Gastrocnemius medialis (tissue), 4 donors: Measurements from ENCODE around the gene ZNF274.

Experiments used
- CTCF ChIP-seq, 5 experiments: fragments of 450-650 bp in 3 of 5; fragments of 200-600 bp in 2 of 5; sonication (generic) in 2 of 5; IDR thresholded peaks in 4 of 5; conservative IDR thresholded peaks in 1 of 5; 1 replicate in 4 of 5; 2 replicates in 1 of 5; pipeline ENCODE4 v1.5.1; 2016 to 2019; ENCODE audit warnings: antibody characterized with exemption in 5 of 5, mild to moderate bottlenecking in 3 of 5, moderate library complexity in 3 of 5
- POLR2A ChIP-seq, 2 donors: fragments of 450-650 bp; IDR thresholded peaks; one replicate each; pipeline ENCODE4 v1.6.1; 2017; ENCODE audit warnings: antibody characterized with exemption in 2 of 2, mild to moderate bottlenecking in 2 of 2, moderate library complexity in 2 of 2

DNA sequence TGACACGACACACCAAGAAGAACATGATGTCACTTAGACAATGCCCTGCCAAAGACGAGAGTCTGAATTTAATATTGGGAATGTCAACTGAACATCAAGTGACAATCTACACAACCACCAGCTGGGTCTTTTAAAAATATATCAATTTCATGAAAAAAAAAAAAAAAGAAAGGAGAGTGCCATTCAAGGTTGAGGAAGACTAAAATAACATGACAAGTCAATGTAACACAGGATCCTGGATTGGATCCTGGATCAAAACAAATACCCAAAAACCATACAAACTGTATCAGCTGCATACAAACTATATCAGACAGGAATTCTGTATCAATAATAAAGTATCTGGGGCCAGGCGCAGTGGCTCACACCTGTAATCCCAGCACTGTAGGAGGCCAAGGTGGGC, 37.0 kb upstream of the ZNF274 start:
- TF ChIP-seq POLR2A (IDR thresholded peaks at IDR 0.05) = no peak
- TF ChIP-seq CTCF (IDR thresholded peaks at IDR 0.05 in 4 of 5, conservative IDR thresholded peaks at IDR 0.05 in 1 of 5) = no peak
